ENCODE results near the gene ABLIM2.
"Not testable (repeated sequence)": the region's sequence is repeated elsewhere in the genome, so short reads cannot be mapped to it uniquely, and the experiment has no call there.

Gene ABLIM2

GRCh38 chr4:7962609-7963508 lies 195.8 kb downstream of the ABLIM2 start:
- DNase-seq (ENCODE audit: low read depth), result no peak

DNA sequence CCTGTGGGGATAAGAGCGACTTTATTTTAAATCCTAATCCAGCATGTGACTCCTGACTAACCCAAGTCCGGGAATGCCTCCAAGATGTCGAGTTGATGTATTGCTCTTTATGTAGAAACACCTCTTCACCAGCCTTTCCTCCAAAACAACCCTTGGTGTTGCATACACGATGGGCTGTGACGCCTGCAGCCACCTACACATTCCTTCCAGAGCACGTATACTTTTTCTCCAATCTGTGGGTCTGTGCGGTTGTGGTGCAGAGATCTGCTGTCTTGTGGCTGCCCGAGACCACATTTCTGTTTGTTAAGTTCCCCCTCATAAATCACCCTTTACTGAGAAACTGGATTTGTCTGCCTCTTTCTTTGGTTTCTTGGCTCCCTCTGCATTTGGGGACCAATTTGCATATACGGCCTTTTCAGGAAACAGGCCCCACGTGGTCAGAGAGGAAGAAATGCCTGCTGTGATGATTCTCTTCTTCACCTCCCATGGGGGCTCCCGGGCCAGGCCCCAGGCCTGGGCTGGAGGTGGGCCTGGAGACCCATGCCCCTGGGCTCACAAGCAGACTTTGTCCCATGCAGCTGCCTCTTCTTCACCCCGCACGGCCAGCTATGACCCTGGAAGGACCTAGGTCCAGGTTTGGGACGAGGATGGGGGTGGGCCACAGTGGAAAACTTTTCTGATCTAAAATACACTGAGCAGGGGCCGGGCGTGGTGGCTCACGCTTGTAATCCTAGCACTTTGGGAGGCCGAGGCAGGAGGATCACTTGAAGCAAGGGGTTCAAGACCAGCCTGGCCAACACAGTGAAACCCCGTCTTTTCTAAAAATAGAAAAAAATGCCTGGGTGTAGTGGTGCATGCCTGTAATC lies 197.6 kb downstream of the ABLIM2 start:
- DNase-seq (ENCODE audit: low read depth), result peak; percentile 61

- no peak for DNase-seq (ENCODE audit: low read depth)
Observed at GRCh38 chr4:7960017-7960789, 198.4 kb downstream of the ABLIM2 start.

- no peak for DNase-seq (ENCODE audit: low read depth)
Observed at GRCh38 chr4:7959078-7959477, 199.5 kb downstream of the ABLIM2 start.

DNA sequence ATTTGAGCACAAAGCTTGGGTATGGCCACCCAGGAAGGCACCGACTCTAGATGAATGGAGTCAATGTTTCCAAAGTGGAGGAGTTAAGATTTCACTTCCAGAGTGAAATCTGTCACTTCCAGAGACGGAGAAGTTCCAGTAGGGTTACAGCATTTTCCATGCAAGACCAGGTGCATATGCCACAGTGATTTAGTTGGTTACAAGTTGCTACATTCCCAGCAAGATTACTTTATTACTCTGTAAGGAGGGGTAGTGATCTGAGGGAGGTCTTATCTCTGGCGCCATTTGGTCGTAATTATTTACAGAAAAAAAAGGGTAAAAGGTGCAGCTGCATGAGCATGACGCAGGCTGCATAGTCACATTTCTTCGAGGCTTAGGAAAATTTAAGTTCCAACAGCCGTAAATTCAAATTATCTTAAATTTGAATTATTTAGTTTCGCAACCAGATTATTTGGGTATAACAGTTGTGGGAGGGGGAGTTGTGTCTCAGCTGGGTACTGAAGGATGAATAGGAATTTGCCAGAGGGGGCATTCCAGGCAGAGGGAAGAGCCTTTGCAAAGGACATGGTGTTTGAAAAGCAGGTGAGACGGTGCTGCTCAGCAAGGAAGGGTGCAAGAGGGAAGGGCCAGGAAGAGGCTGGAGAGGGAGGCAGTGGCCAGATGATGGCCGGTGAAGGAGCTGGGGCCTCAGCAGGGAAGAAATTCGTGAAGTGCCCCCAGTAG lies 201.5 kb downstream of the ABLIM2 start:
- no peak for DNase-seq (ENCODE audit: low read depth)

GRCh38 chr4:7956270-7956808 lies 202.3 kb downstream of the ABLIM2 start:
- no peak for DNase-seq (ENCODE audit: low read depth)

DNA sequence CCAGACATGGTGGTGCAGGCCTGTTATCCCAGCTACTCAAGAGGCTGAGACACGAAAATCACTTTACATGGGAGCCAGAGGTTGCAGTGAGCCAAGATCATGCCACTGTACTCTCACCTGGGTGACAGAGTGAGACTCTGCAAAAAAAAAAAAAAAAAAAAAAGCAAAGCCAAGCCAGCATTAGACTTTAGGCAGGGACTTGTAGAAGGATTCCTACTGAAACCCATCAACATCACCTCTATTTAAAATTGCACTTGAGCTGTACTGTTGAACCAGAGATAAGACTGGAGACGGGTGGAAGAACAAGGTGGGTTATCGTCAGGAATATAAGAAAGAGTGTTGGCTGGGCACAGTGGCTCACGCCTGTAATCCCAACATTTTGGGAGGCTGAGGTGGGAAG lies 203.2 kb downstream of the ABLIM2 start:
- no peak for DNase-seq (ENCODE audit: low read depth)

DNA sequence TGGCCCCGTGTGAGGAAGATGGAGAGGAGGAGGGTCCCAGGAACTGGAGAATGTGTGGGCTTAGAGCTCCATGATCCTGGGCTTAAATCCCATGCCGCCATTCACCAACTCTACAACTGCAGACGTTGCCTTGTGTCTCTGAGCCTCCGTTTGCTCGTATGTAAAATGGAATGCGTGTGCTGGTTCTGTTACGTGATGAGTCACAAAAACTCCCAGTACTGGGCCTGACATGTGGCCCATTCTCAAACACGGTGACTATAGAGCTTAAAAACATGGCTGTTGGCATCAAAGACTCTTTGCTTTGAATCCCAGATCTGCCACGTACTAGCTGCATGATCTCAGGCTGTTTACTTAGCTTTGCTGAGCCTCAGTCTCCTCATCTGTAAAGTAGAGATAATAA lies 206.0 kb downstream of the ABLIM2 start:
- no peak for DNase-seq (ENCODE audit: low read depth)

GRCh38 chr4:7950301-7951092 lies 208.1 kb downstream of the ABLIM2 start:
- DNase-seq (ENCODE audit: low read depth), result no peak

GRCh38 chr4:7949759-7950158 lies 208.9 kb downstream of the ABLIM2 start:
- no peak for DNase-seq (ENCODE audit: low read depth)

- DNase-seq (ENCODE audit: low read depth), result no peak
Observed at GRCh38 chr4:7947927-7948326, 210.7 kb downstream of the ABLIM2 start.

- DNase-seq (ENCODE audit: low read depth), result no peak
Observed at GRCh38 chr4:7945709-7946380, 212.8 kb downstream of the ABLIM2 start.

DNA sequence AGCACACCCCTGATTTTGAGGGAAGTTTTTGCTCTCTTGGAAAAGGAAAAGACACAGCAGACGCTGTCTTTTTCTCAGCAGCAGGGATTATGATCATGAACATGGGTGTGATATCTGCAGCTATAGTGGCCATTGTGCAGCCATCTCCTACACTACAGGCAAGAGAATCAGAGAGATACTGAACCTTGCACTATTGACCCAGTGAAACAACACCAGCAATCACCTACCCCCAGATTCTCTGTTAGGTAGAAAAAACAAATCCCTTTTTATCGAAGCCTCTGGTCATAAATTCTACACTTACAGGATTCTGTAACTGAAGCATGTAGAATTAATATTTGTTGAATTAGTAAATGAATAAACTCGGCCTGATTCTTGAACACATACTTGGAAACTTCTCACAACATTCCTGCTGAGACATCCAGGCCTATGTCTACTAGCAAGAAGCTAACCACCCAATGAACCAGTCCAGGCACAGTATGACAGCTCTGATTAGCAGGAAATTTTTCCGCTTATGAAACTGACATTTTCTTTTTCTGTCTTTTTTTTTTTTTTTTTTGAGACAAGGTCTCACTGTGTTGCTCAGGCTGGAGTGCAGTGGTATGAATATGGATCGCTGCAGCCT lies 213.9 kb downstream of the ABLIM2 start:
- DNase-seq (ENCODE audit: low read depth), result no peak

- DNase-seq (ENCODE audit: low read depth), result not testable (repeated sequence)
Observed at GRCh38 chr4:7943688-7944087, 214.9 kb downstream of the ABLIM2 start.

GRCh38 chr4:7943211-7943610 lies 215.4 kb downstream of the ABLIM2 start:
- no peak for DNase-seq (ENCODE audit: low read depth)

- no peak for DNase-seq (ENCODE audit: low read depth)
Observed at GRCh38 chr4:7941965-7942496, 216.6 kb downstream of the ABLIM2 start.

DNA sequence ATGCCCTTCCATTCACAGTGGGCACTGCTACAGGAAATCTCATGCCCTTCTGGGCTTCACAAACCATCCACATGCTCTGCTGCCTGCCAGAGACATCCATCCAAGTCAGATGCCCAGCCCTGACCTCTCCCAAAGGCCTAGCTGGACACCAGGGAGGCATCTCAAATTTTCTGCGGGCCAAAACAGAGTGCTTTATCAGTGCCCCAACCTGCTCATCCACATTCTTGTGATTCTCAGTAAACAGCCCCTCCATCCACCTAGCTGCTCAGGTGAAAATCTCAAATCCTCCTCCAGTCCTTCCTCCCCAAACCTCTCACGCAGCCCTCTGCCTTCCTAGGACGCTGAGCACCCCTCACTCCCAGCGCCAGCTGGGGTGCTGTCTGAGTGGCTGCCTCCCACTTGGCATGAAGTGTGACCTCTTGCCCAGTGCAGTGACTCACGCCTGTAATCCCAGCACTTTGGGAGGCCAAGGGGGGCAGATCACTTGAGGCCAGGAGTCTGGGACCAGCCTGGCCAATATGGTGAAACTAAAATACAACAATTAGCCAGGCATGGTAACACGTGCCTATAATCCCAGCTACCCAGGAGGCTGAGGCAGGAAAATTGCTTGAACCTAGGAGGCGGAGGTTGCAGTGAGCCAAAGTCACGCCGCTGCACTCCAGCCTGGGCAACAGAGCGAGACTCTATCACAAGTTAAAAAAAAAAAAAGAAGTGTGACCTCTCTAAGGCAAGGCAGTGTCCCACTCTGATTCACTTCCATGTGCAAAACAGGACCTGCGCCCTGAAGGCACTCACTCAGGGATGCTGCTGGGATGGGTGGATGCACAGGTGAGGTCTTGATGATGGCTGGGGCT lies 217.3 kb downstream of the ABLIM2 start:
- DNase-seq (ENCODE audit: low read depth), result no peak
